HCT116 (cell line): ENCODE results near the gene TSPAN31. TPM values are rescaled to one million over a fixed set of nuclear protein-coding genes. Genes with fewer than 3 reads are reported as not detected.

Experiments used
- ATAC-seq: fragments of 200-7000 bp; cut with Tn5 transposase; 2 replicates; pipeline ENCODE4 v1.9.1; 2020; ENCODE audit warnings: mild to moderate bottlenecking, moderate library complexity
- BruUV-seq: library from RNA; stranded (reverse); fragments of 400-500 nt; replicated peaks from 2 replicates; lab custom pipeline; 2021; lab: Mats Ljungman, UMichigan
- CTCF ChIA-PET: fragments of 300-600 bp; sonication (Branson Sonifier 250); formaldehyde crosslinking; loops from one replicate; lab custom pipeline; 2021; ENCODE audit warnings: antibody characterized with exemption; lab: Charles Lee
- POLR2A ChIA-PET: fragments of 300-600, 350-600 bp; sonication (Branson Sonifier 250); formaldehyde crosslinking; loops from one replicate; lab custom pipeline; 2021; ENCODE audit warnings: antibody characterized with exemption; lab: Charles Lee
- RAD21 ChIA-PET, 2 experiments: fragments of 300-600 bp; sonication (Branson Sonifier 250); formaldehyde crosslinking; loops; one replicate each; lab custom pipeline; 2023; ENCODE audit warnings: low total read pairs in 2 of 2; ENCODE audit not compliant: uncharacterized antibody in 2 of 2, unreplicated experiment in 2 of 2, low non-redundant PET in 1 of 2; lab: Charles Lee
- DNase-seq: peaks from one replicate; pipeline ENCODE4 v3.0.0-alpha.2; 2010; ENCODE audit warnings: low read depth, low spot score
- H2AFZ ChIP-seq: fragments of 200-600 bp; shearing (Covaris generic), sonication (generic); 2 replicates; pipeline ENCODE4 v1.6.1; 2017; ENCODE audit warnings: low read depth, mixed run types, mixed read lengths, antibody characterized with exemption, low read length; ENCODE audit not compliant: poor library complexity, severe bottlenecking
- H3K27ac ChIP-seq: 2 replicates; pipeline ENCODE4 v1.5.1; 2012; ENCODE audit warnings: low read depth, low read length
- H3K27me3 ChIP-seq: fragments of 200-600 bp; sonication (generic); 2 replicates; pipeline ENCODE4 v1.6.1; 2016; ENCODE audit warnings: mixed run types, low read length, mixed read lengths; ENCODE audit not compliant: insufficient read depth
- H3K36me3 ChIP-seq, 2 experiments: fragments of 200-500 bp in 1 of 2; fragments of 200-600 bp in 1 of 2; sonication (Bioruptor generic) in 1 of 2; sonication (generic) in 1 of 2; 2 replicates each; pipeline versions ENCODE4 v1.5.1 to v1.6.1; 2014 to 2016; ENCODE audit warnings: low read length in 2 of 2, inconsistent platforms in 1 of 2, mixed read lengths in 1 of 2, mixed run types in 1 of 2; ENCODE audit not compliant: insufficient read depth in 2 of 2, control insufficient read depth in 1 of 2
- H3K4me1 ChIP-seq, 2 experiments: fragments of 200-600 bp in 1 of 2; sonication (generic) in 1 of 2; 2 replicates each; pipeline versions ENCODE4 v1.5.1 to v1.6.1; 2012 to 2017; ENCODE audit warnings: low read length in 2 of 2, inconsistent platforms in 1 of 2, mild to moderate bottlenecking in 1 of 2, mixed read lengths in 1 of 2, mixed run types in 1 of 2, moderate library complexity in 1 of 2; ENCODE audit not compliant: insufficient read depth in 2 of 2, control insufficient read depth in 1 of 2
- H3K4me2 ChIP-seq: fragments of 200-600 bp; sonication (generic); 2 replicates; pipeline ENCODE4 v1.6.1; 2017; ENCODE audit warnings: mixed run types, low read length, mixed read lengths
- H3K4me3 ChIP-seq, 2 experiments: fragments of 200-600 bp in 1 of 2; sonication (generic) in 1 of 2; replicated peaks in 1 of 2; 2 replicates each; pipeline ENCODE4 v1.5.1; 2011 to 2016; ENCODE audit warnings: low read length in 2 of 2, control low read depth in 1 of 2, low read depth in 1 of 2, mild to moderate bottlenecking in 1 of 2, mixed read lengths in 1 of 2, mixed run types in 1 of 2
- H3K79me2 ChIP-seq: fragments of 200-600 bp; sonication (generic); 2 replicates; pipeline ENCODE4 v1.6.1; 2017; ENCODE audit warnings: mild to moderate bottlenecking, mixed run types, low read length, moderate library complexity, mixed read lengths; ENCODE audit not compliant: insufficient read depth
- H3K9ac ChIP-seq: fragments of 200-600 bp; sonication (generic); 2 replicates; pipeline ENCODE4 v1.6.1; 2016; ENCODE audit warnings: low read length, mixed read lengths
- H3K9me2 ChIP-seq: fragments of 200-600 bp; sonication (generic), shearing (Covaris generic); 2 replicates; pipeline ENCODE4 v1.6.1; 2017; ENCODE audit warnings: mixed run types, mild to moderate bottlenecking, moderate library complexity; ENCODE audit not compliant: insufficient read depth
- H3K9me3 ChIP-seq, 2 experiments: fragments of 200-500 bp in 1 of 2; fragments of 200-600 bp in 1 of 2; sonication (Bioruptor generic) in 1 of 2; sonication (generic) in 1 of 2; 2 replicates each; pipeline ENCODE4 v1.6.1; 2014 to 2017; ENCODE audit warnings: low read length in 2 of 2, mixed read lengths in 2 of 2, inconsistent platforms in 1 of 2, low read depth in 1 of 2, mild to moderate bottlenecking in 1 of 2, mixed run types in 1 of 2, moderate library complexity in 1 of 2; ENCODE audit not compliant: control insufficient read depth in 1 of 2, insufficient read depth in 1 of 2
- H4K20me1 ChIP-seq: fragments of 200-600 bp; sonication (generic), shearing (Covaris generic); 2 replicates; pipeline ENCODE4 v1.6.1; 2017; ENCODE audit warnings: mixed run types, mild to moderate bottlenecking, moderate library complexity; ENCODE audit not compliant: insufficient read depth
- CBX3 ChIP-seq: IDR thresholded peaks from 2 replicates; pipeline ENCODE4 v1.6.1; 2012; ENCODE audit warnings: low read depth
- CEBPB ChIP-seq: IDR thresholded peaks from 2 replicates; pipeline ENCODE4 v1.6.1; 2012; ENCODE audit warnings: low read depth
- EGR1 ChIP-seq: IDR thresholded peaks from 2 replicates; pipeline ENCODE4 v1.6.1; 2012; ENCODE audit warnings: low read depth
- ELF1 ChIP-seq: IDR thresholded peaks from 2 replicates; pipeline ENCODE4 v1.6.1; 2012; ENCODE audit warnings: low read depth, borderline replicate concordance
- EZH2 ChIP-seq: fragments of 200-600 bp; sonication (generic); IDR thresholded peaks from 2 replicates; pipeline ENCODE4 v1.6.1; 2017; ENCODE audit warnings: antibody characterized with exemption, mixed run types
- EZH2phosphoT487 ChIP-seq: fragments of 200-600 bp; IDR thresholded peaks from 2 replicates; pipeline ENCODE4 v1.6.1; 2018; ENCODE audit warnings: antibody characterized with exemption, borderline replicate concordance
- FOSL1 ChIP-seq: IDR thresholded peaks from 2 replicates; pipeline ENCODE4 v1.6.1; 2012; ENCODE audit warnings: low read depth
- POLR2A ChIP-seq: IDR thresholded peaks from 2 replicates; pipeline ENCODE4 v1.7.0; 2011; ENCODE audit warnings: borderline replicate concordance; ENCODE audit not compliant: insufficient read depth, insufficient read length; ENCODE audit errors: extremely low read depth
- POLR2AphosphoS5 ChIP-seq: IDR thresholded peaks from 2 replicates; pipeline ENCODE4 v1.6.1; 2011; ENCODE audit warnings: mild to moderate bottlenecking, low read depth, low read length, moderate library complexity
- RAD21 ChIP-seq: IDR thresholded peaks from 2 replicates; pipeline ENCODE4 v1.6.1; 2012; ENCODE audit warnings: low read depth, mild to moderate bottlenecking
- SIN3A ChIP-seq: IDR thresholded peaks from 2 replicates; pipeline ENCODE4 v1.6.1; 2012; ENCODE audit warnings: low read depth
- SP1 ChIP-seq: IDR thresholded peaks from 2 replicates; pipeline ENCODE4 v1.6.1; 2012; ENCODE audit warnings: low read depth
- SRF ChIP-seq: IDR thresholded peaks from 2 replicates; pipeline ENCODE4 v1.6.1; 2012; ENCODE audit warnings: low read depth
- YY1 ChIP-seq: IDR thresholded peaks from 2 replicates; pipeline ENCODE4 v1.6.1; 2011; ENCODE audit warnings: low read length, low read depth, moderate library complexity, mild to moderate bottlenecking; ENCODE audit not compliant: insufficient replicate concordance; ENCODE audit errors: extremely low read depth
- ZNF274 ChIP-seq: fragments of 200-500 bp; sonication (Bioruptor generic); IDR thresholded peaks from 2 replicates; pipeline ENCODE4 v1.6.1; 2014; ENCODE audit warnings: mild to moderate bottlenecking, low read depth, low read length, inconsistent platforms
- intact Hi-C: fragments of 100-400 bp; cut with micrococcal nuclease; formaldehyde crosslinking; loops from 2 replicates; pipeline ENCODE4 v1.10.0; 2022
- total RNA-seq: library from RNA; stranded (reverse); gene quantifications from one replicate; pipeline ENCODE4 v1.2.1, GENCODE V29; 2021; ENCODE audit not compliant: unreplicated experiment
- TF ChIP-seq, protein P1 (sequence below): IDR thresholded peaks from 2 replicates; pipeline ENCODE4 v1.6.1; 2012
- TF ChIP-seq, protein P2 (sequence below): IDR thresholded peaks from 2 replicates; pipeline ENCODE4 v1.6.1; 2012
- TF ChIP-seq, protein P3 (sequence below): IDR thresholded peaks from 2 replicates; pipeline ENCODE4 v1.6.1; 2011; ENCODE audit warnings: mild to moderate bottlenecking, low read length, moderate library complexity; ENCODE audit not compliant: insufficient replicate concordance; ENCODE audit errors: extremely low read depth

The TSPAN31 gene
- total RNA-seq, 1 experiment from 2014 or later = 14.9 TPM

DNA sequence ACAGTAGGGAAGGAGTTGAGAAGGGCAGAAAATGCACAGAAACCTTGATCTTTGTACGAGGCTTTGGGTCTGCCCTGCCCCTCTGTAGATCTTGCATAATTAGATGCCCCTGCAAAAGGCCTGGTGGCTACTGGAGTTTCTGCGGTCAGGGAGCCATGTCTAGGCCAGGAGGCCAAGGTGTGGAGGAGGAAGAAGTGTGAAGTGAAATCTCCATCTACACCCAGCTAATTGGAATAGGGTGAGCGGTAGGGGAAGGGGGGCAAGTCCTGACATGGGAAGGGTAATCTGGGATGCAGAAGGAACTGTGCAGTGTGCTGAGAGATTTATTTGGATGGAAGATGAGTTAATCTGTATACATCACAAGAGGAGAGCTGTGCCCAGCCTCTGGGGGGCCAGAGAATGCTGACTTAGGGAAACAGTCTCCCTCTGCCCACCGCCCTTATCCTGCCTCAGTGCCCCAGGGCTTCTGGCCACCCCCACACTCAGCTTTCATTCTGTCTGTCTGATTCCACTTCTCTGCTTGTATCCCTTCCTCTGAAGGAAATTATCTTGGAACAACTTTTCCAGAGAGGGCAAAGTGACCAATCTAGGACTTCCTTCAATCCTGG is 16.7 kb downstream of the TSPAN31 start:
- DNase-seq = no peak
- ChIA-PET RAD21 (no interaction called here), CTCF (no interaction called here), POLR2A (no interaction called here)
- Histone ChIP-seq H3K4me1 (peaks cover 4 to 31% of the 10 kb centered on the region in 2 experiments; a peak in 3 of 4 replicates), H3K9ac (no peak overlapping the region), H2AFZ (no peak overlapping the region), H3K36me3 (peaks cover 0 to 7% of the 10 kb centered on the region in 2 experiments; a peak in 2 of 4 replicates), H3K79me2 (no peaks in the 10 kb centered on the region), H3K27ac (no peak overlapping the region), H3K27me3 (no peaks in the 10 kb centered on the region), H3K4me2 (no peak overlapping the region), H3K9me2 (no peaks in the 10 kb centered on the region), H4K20me1 (no peaks in the 10 kb centered on the region), H3K9me3 (no peaks in the 10 kb centered on the region), H3K4me3 (no peak overlapping the region)
- TF ChIP-seq, protein P1, sequence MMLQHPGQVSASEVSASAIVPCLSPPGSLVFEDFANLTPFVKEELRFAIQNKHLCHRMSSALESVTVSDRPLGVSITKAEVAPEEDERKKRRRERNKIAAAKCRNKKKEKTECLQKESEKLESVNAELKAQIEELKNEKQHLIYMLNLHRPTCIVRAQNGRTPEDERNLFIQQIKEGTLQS = no peak
- TF ChIP-seq SP1 = no peak
- TF ChIP-seq EZH2 = no peak
- TF ChIP-seq EGR1 = no peak
- TF ChIP-seq POLR2AphosphoS5 = no peak
- no peak for TF ChIP-seq ELF1
- TF ChIP-seq CEBPB = no peak
- TF ChIP-seq RAD21 = no peak
- BruUV-seq = no TSS peak
- no peak for ATAC-seq
- intact Hi-C loops = no loop called here

DNA sequence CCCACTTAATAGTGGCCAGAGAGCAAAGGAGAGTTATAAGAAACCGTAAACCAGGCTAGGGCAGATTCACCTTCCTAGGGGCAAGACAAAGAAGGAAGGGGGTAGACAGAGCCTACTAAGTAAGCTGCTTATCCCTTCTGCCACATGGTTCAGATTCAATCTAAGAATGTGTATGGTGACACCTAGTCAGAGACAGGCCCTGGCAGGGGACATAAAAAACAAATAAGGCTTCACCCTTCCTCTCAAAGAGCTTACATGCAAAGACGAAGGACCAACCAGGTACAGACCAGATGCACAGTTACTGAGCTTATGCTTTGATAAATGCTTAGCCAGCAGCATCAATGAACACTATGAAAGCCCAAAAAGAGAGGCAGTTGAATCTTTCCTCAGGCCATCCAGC is 17.6 kb downstream of the TSPAN31 start:
- Histone ChIP-seq H3K9ac (no peak overlapping the region), H3K79me2 (no peaks in the 10 kb centered on the region), H3K27ac (no peak overlapping the region), H3K4me1 (peaks cover 7 to 34% of the 10 kb centered on the region in 2 experiments), H3K9me3 (no peaks in the 10 kb centered on the region), H3K4me3 (no peak overlapping the region), H2AFZ (no peak overlapping the region), H4K20me1 (no peaks in the 10 kb centered on the region), H3K4me2 (no peak overlapping the region), H3K27me3 (no peaks in the 10 kb centered on the region), H3K9me2 (no peaks in the 10 kb centered on the region), H3K36me3 (peaks cover 0 to 7% of the 10 kb centered on the region in 2 experiments; a peak in 2 of 4 replicates)
- POLR2A ChIA-PET = no interaction called here
- intact Hi-C loops = no loop called here
- CTCF ChIA-PET = no interaction called here
- DNase-seq = no peak
- no peak for ATAC-seq
- RAD21 ChIA-PET = no interaction called here
- TF ChIP-seq YY1 (no peak), POLR2A (no peak), ELF1 (no peak), SRF (no peak), CBX3 (no peak), RAD21 (no peak), EGR1 (no peak), EZH2phosphoT487 (no peak), ZNF274 (no peak), FOSL1 (no peak), CEBPB (no peak), SIN3A (no peak), POLR2AphosphoS5 (no peak), EZH2 (no peak)
- TF ChIP-seq, protein P2, sequence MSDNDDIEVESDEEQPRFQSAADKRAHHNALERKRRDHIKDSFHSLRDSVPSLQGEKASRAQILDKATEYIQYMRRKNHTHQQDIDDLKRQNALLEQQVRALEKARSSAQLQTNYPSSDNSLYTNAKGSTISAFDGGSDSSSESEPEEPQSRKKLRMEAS = no peak
- TF ChIP-seq, protein P3, sequence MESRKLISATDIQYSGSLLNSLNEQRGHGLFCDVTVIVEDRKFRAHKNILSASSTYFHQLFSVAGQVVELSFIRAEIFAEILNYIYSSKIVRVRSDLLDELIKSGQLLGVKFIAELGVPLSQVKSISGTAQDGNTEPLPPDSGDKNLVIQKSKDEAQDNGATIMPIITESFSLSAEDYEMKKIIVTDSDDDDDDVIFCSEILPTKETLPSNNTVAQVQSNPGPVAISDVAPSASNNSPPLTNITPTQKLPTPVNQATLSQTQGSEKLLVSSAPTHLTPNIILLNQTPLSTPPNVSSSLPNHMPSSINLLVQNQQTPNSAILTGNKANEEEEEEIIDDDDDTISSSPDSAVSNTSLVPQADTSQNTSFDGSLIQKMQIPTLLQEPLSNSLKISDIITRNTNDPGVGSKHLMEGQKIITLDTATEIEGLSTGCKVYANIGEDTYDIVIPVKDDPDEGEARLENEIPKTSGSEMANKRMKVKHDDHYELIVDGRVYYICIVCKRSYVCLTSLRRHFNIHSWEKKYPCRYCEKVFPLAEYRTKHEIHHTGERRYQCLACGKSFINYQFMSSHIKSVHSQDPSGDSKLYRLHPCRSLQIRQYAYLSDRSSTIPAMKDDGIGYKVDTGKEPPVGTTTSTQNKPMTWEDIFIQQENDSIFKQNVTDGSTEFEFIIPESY = no peak
- BruUV-seq = no TSS peak
